H9 (cell line): ENCODE data around the gene GOLGA3. TPM values are rescaled to one million over a fixed set of nuclear protein-coding genes. Genes with fewer than 3 reads are reported as not detected.
"Not testable (repeated sequence)": the region's sequence is repeated elsewhere in the genome, so short reads cannot be mapped to it uniquely, and the experiment has no call there.

ENCODE experiments used
- DNase-seq: peaks from one replicate; pipeline ENCODE4 v3.0.0-alpha.2; 2017
- H2AFZ ChIP-seq: one replicate; pipeline ENCODE4 v1.6.1; 2013; ENCODE audit warnings: mild to moderate bottlenecking, low read length, control low read depth, moderate library complexity
- H2AK5ac ChIP-seq: 2 replicates; pipeline ENCODE4 v1.6.1; 2013; ENCODE audit warnings: low read length, control low read depth, mixed read lengths; ENCODE audit not compliant: insufficient read length
- H2BK120ac ChIP-seq: one replicate; pipeline ENCODE4 v1.6.1; 2013; ENCODE audit warnings: low read depth, mild to moderate bottlenecking, low read length, control low read depth, inconsistent platforms; ENCODE audit not compliant: poor library complexity, severe bottlenecking
- H2BK12ac ChIP-seq: 2 replicates; pipeline ENCODE4 v1.6.1; 2013; ENCODE audit warnings: low read length, control low read depth, mixed read lengths, low read depth; ENCODE audit not compliant: insufficient read length
- H2BK15ac ChIP-seq: 2 replicates; pipeline ENCODE4 v1.6.1; 2013; ENCODE audit warnings: low read depth, low read length, control low read depth
- H2BK20ac ChIP-seq: one replicate; pipeline ENCODE4 v1.6.1; 2013; ENCODE audit warnings: low read depth, mild to moderate bottlenecking, low read length, control low read depth, inconsistent platforms; ENCODE audit not compliant: poor library complexity, severe bottlenecking
- H2BK5ac ChIP-seq: 2 replicates; pipeline ENCODE4 v1.6.1; 2013; ENCODE audit warnings: low read length, control low read depth, mixed read lengths; ENCODE audit not compliant: insufficient read length
- H3K14ac ChIP-seq: 2 replicates; pipeline ENCODE4 v1.6.1; 2013; ENCODE audit warnings: low read length, control low read depth; ENCODE audit not compliant: insufficient read depth
- H3K18ac ChIP-seq: 2 replicates; pipeline ENCODE4 v1.6.1; 2013; ENCODE audit warnings: low read depth, mild to moderate bottlenecking, mixed read lengths, low read length, control low read depth; ENCODE audit not compliant: insufficient read length
- H3K23ac ChIP-seq: 2 replicates; pipeline ENCODE4 v1.6.1; 2013; ENCODE audit warnings: low read length, control low read depth, mixed read lengths, low read depth; ENCODE audit not compliant: insufficient read length
- H3K23me2 ChIP-seq: 2 replicates; pipeline ENCODE4 v1.6.1; 2013; ENCODE audit warnings: low read depth, mild to moderate bottlenecking, mixed read lengths, low read length, control low read depth; ENCODE audit not compliant: insufficient read length, poor library complexity, severe bottlenecking
- H3K27ac ChIP-seq: 2 replicates; pipeline ENCODE4 v1.5.1; 2013; ENCODE audit warnings: low read length, control low read depth, mixed read lengths, low read depth; ENCODE audit not compliant: insufficient read length
- H3K27me3 ChIP-seq: 2 replicates; pipeline ENCODE4 v1.6.1; 2013; ENCODE audit warnings: low read length, control low read depth, inconsistent platforms; ENCODE audit not compliant: insufficient read depth
- H3K4ac ChIP-seq: 2 replicates; pipeline ENCODE4 v1.6.1; 2013; ENCODE audit warnings: low read depth, mild to moderate bottlenecking, control low read depth, inconsistent platforms, low read length, moderate library complexity
- H3K4me1 ChIP-seq: 2 replicates; pipeline ENCODE4 v1.6.1; 2013; ENCODE audit warnings: low read length, control low read depth, inconsistent platforms; ENCODE audit not compliant: insufficient read depth
- H3K4me2 ChIP-seq: 2 replicates; pipeline ENCODE4 v1.6.1; 2013; ENCODE audit warnings: low read length, control low read depth, mixed read lengths; ENCODE audit not compliant: insufficient read length, insufficient read depth
- H3K56ac ChIP-seq: 2 replicates; pipeline ENCODE4 v1.6.1; 2013; ENCODE audit warnings: low read depth, mild to moderate bottlenecking, mixed read lengths, low read length, control low read depth; ENCODE audit not compliant: insufficient read length
- H3K79me1 ChIP-seq: 2 replicates; pipeline ENCODE4 v1.6.1; 2013; ENCODE audit warnings: low read depth, mild to moderate bottlenecking, moderate library complexity, low read length, control low read depth, inconsistent platforms; ENCODE audit not compliant: insufficient read depth, poor library complexity, severe bottlenecking
- H3K79me2 ChIP-seq: 2 replicates; pipeline ENCODE4 v1.6.1; 2013; ENCODE audit warnings: low read length, control low read depth, inconsistent platforms; ENCODE audit not compliant: insufficient read depth
- H3K9ac ChIP-seq: 2 replicates; pipeline ENCODE4 v1.6.1; 2013; ENCODE audit warnings: low read length, control low read depth, mixed read lengths; ENCODE audit not compliant: insufficient read length; ENCODE audit errors: extremely low read depth
- H3K9me3 ChIP-seq: one replicate; pipeline ENCODE4 v1.6.1; 2013; ENCODE audit warnings: low read depth, low read length, inconsistent platforms; ENCODE audit not compliant: control insufficient read depth
- H3T11ph ChIP-seq: one replicate; pipeline ENCODE4 v1.6.1; 2013; ENCODE audit warnings: mild to moderate bottlenecking, low read length, control low read depth, inconsistent platforms
- H4K20me1 ChIP-seq: one replicate; pipeline ENCODE4 v1.6.1; 2013; ENCODE audit not compliant: control insufficient read depth, insufficient read length, insufficient read depth
- H4K5ac ChIP-seq: 2 replicates; pipeline ENCODE4 v1.6.1; 2013; ENCODE audit warnings: low read depth, mild to moderate bottlenecking, mixed read lengths, low read length, control low read depth; ENCODE audit not compliant: insufficient read length
- H4K8ac ChIP-seq: replicated peaks from 2 replicates; pipeline ENCODE4 v1.6.1; 2013; ENCODE audit warnings: low read length, control low read depth, mixed read lengths, low read depth; ENCODE audit not compliant: insufficient read length
- H4K91ac ChIP-seq: 2 replicates; pipeline ENCODE4 v1.6.1; 2013; ENCODE audit warnings: low read depth, mild to moderate bottlenecking, moderate library complexity, mixed read lengths, low read length, control low read depth; ENCODE audit not compliant: insufficient read length
- H3K27ac Mint-ChIP-seq, 3 experiments: 2 replicates in 2 of 3; 3 replicates in 1 of 3; pipeline ENCODE4 v1.8.0; 2020 to 2021; ENCODE audit warnings: mixed read lengths in 3 of 3, mild to moderate bottlenecking in 1 of 3, moderate library complexity in 1 of 3
- H3K27me3 Mint-ChIP-seq: 2 replicates; pipeline ENCODE4 v1.8.0; 2021; ENCODE audit warnings: low read depth, mild to moderate bottlenecking, moderate library complexity, mixed read lengths
- H3K36me3 Mint-ChIP-seq, 3 experiments: 2 replicates in 2 of 3; 3 replicates in 1 of 3; pipeline ENCODE4 v1.8.0; 2020 to 2021; ENCODE audit warnings: low read depth in 3 of 3, mixed read lengths in 3 of 3; ENCODE audit not compliant: insufficient read depth in 1 of 3
- H3K4me1 Mint-ChIP-seq, 2 experiments: 2 replicates each; pipeline ENCODE4 v1.8.0; 2020; ENCODE audit warnings: mixed read lengths in 2 of 2
- H3K4me3 Mint-ChIP-seq, 2 experiments: 2 replicates in 1 of 2; 3 replicates in 1 of 2; pipeline ENCODE4 v1.8.0; 2020 to 2021; ENCODE audit warnings: mild to moderate bottlenecking in 2 of 2, mixed read lengths in 2 of 2, moderate library complexity in 1 of 2
- H3K9me3 Mint-ChIP-seq, 2 experiments: 2 replicates in 1 of 2; 3 replicates in 1 of 2; pipeline ENCODE4 v1.8.0; 2020; ENCODE audit warnings: mild to moderate bottlenecking in 2 of 2, mixed read lengths in 2 of 2, moderate library complexity in 1 of 2
- WGBS: extraction: QIAGEN DNeasy Blood & Tissue Kit; methylation state at CpG from one replicate; pipeline ENCODE4 v1.1.7; 2013; ENCODE audit warnings: missing lambda C conversion rate, low lambda C conversion rate, mixed read lengths; ENCODE audit not compliant: insufficient read length; ENCODE audit errors: extremely low coverage; 5-methylcytosine and 5-hydroxymethylcytosine counted together
- total RNA-seq: library from RNA; stranded (reverse); gene quantifications from 2 replicates; pipeline ENCODE4 v1.2.1, GENCODE V29; 2021
- TF ChIP-seq, protein P1 (sequence below): fragments of 200-600 bp; sonication (generic); conservative IDR thresholded peaks from 3 replicates; pipeline ENCODE4 v1.8.0; 2021; ENCODE audit warnings: antibody characterized with exemption, mild to moderate bottlenecking

GOLGA3 gene
- total RNA-seq, 1 experiment from 2014 or later: 40.1 TPM

DNA sequence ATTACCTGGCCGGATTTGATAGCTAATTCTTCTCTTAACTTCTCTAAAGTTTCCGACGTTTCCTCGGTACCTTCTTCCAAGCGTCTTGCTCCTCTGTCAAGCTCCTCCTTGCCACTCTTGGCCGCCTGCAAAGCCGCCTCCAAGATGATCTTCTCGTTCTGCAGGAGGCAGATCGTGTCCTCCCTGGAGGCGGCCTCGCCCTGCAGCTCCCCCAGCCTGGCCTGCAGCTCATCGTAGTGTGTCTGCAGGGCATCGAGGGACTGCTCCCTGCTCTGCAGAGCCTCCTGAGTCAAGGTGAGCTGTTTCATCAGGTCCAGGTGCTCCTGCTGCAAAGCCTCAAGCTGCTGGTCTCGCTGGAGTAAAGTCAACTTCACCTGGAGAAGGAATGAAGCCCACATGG lies 32.8 kb downstream of the GOLGA3 start:
- no peak overlapping the region for H3K27ac ChIP-seq
- DNase-seq: no peak
- H3K27ac Mint-ChIP-seq: no peak overlapping the region

GRCh38 chr12:132791940-132792339 lies 36.7 kb downstream of the GOLGA3 start:
- not testable (repeated sequence) for H2AFZ ChIP-seq, H4K5ac ChIP-seq, H3K4ac ChIP-seq, H4K91ac ChIP-seq, H3K23me2 ChIP-seq, H3T11ph ChIP-seq, H3K14ac ChIP-seq, H4K8ac ChIP-seq, H2BK12ac ChIP-seq, H2AK5ac ChIP-seq, H2BK15ac ChIP-seq, H3K79me1 ChIP-seq, H3K4me1 ChIP-seq, H3K4me3 Mint-ChIP-seq, H2BK20ac ChIP-seq, H3K56ac ChIP-seq, H3K23ac ChIP-seq, H2BK5ac ChIP-seq, H3K27ac ChIP-seq, H4K20me1 ChIP-seq, H3K27me3 Mint-ChIP-seq, H3K9me3 ChIP-seq, H3K9me3 Mint-ChIP-seq, H3K4me2 ChIP-seq, H3K27me3 ChIP-seq, H3K9ac ChIP-seq, H3K79me2 ChIP-seq, H3K18ac ChIP-seq, H3K4me1 Mint-ChIP-seq, H2BK120ac ChIP-seq, DNase-seq
- Mint-ChIP-seq H3K36me3 (peaks cover 41 to 76% (median 60%) of the 10 kb centered on the region in 3 experiments), H3K27ac (peak overlapping the region in 1 of 3 experiments; percentile 48; a peak in 1 of 7 replicates)
- WGBS: no CpG with 5 or more reads among the region's 2 CpGs

More for the DNA sequence above, 32.8 kb downstream of the GOLGA3 start:
- Histone ChIP-seq H3K79me2 (no peaks in the 10 kb centered on the region), H3K23me2 (no peaks in the 10 kb centered on the region), H4K91ac (no peak overlapping the region), H3K27me3 (no peaks in the 10 kb centered on the region), H3K14ac (no peak overlapping the region), H2BK20ac (no peak overlapping the region), H2AK5ac (no peak overlapping the region), H3K79me1 (no peaks in the 10 kb centered on the region), H2BK120ac (no peak overlapping the region), H3K9ac (no peak overlapping the region), H2AFZ (no peak overlapping the region), H3K4me2 (no peak overlapping the region), H2BK15ac (no peak overlapping the region), H3K18ac (no peak overlapping the region), H4K20me1 (peaks cover 2% of the 10 kb centered on the region), H3K4me1 (no peaks in the 10 kb centered on the region), H3K4ac (no peak overlapping the region), H3K23ac (no peak overlapping the region), H2BK5ac (no peak overlapping the region), H3T11ph (no peak overlapping the region), H2BK12ac (no peak overlapping the region), H4K5ac (no peak overlapping the region), H3K56ac (no peak overlapping the region), H4K8ac (no peak overlapping the region), H3K9me3 (no peaks in the 10 kb centered on the region)
- Mint-ChIP-seq H3K4me1 (no peaks in the 10 kb centered on the region), H3K27me3 (no peaks in the 10 kb centered on the region; the same call in 1 of the 2 replicates), H3K36me3 (peaks cover 27 to 79% (median 66%) of the 10 kb centered on the region in 3 experiments), H3K4me3 (no peak overlapping the region), H3K9me3 (peaks cover 0 to 2% of the 10 kb centered on the region in 2 experiments; a peak in 1 of 5 replicates)
- WGBS: no CpG with 5 or more reads among the region's 14 CpGs
- TF ChIP-seq, protein P1, sequence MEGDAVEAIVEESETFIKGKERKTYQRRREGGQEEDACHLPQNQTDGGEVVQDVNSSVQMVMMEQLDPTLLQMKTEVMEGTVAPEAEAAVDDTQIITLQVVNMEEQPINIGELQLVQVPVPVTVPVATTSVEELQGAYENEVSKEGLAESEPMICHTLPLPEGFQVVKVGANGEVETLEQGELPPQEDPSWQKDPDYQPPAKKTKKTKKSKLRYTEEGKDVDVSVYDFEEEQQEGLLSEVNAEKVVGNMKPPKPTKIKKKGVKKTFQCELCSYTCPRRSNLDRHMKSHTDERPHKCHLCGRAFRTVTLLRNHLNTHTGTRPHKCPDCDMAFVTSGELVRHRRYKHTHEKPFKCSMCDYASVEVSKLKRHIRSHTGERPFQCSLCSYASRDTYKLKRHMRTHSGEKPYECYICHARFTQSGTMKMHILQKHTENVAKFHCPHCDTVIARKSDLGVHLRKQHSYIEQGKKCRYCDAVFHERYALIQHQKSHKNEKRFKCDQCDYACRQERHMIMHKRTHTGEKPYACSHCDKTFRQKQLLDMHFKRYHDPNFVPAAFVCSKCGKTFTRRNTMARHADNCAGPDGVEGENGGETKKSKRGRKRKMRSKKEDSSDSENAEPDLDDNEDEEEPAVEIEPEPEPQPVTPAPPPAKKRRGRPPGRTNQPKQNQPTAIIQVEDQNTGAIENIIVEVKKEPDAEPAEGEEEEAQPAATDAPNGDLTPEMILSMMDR: no peak
